Measurements from ENCODE around the gene RXRA.

RXRA gene

DNA sequence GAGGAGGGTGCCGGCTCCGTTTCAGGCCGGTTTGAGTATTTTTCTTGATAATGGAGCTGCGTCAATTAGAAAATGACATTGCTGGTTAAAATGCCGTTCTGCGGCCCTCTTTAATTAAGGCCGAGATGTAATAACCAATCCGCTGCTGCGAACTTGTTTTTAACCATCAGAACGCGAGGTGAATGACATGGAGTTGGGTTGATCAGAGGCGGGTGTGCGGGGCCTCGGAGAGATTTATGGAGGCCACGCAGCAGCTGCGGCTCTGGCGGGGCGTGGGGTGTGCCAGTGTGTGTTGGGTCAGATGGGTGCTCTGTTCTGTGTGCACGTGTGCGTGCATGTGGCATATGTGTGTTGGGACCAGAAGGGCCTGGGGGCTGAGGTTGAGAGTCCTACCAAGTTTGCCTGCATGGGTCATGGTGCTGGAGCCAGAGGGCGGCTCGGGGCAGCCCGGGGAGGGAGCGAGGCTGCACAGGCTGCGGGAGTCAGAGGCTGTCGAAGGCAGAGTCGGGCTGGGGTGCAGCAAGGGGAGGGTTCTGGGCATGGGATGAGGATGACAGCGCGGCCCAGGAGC is 25.4 kb downstream of the RXRA start:
- no peak for DNase-seq (ENCODE audit: low read depth in 2 of 3, low spot score in 2 of 3)

DNA sequence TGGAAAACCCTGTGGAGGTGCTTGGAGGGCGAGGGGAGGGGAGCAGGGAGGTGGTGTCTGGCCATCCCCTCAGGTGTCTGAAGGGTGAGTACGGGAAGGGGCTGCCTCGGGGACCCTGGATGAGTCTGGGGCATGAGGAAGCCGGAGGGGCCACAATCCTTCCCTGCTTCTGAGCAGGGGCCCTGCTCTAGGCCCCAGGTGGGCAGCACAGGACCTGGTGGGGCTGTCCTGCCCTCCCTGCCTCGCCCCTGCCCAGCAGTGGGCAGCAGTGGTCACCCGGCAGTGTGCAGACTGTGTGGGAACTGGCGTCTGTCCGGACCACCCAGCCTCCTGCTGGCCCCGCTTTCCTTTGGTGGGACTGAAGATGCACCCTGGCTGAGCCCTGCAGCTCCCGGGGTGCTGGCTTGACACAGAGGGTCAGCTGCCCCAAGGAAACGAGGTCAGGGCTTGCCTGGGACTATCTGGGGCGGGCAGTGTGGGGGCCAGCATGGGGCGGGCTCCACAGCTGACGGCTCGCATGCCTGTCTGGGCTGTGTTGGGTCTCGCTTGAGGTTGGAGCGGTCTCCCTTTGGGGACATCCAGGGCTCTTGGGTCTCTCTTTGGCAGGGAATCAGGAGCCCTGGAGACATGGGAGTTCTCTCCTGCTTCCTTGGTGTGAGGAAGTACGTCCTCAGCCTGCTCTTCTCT is 26.1 kb downstream of the RXRA start:
- no peak for DNase-seq (ENCODE audit: low read depth in 2 of 3, low spot score in 2 of 3)

DNA sequence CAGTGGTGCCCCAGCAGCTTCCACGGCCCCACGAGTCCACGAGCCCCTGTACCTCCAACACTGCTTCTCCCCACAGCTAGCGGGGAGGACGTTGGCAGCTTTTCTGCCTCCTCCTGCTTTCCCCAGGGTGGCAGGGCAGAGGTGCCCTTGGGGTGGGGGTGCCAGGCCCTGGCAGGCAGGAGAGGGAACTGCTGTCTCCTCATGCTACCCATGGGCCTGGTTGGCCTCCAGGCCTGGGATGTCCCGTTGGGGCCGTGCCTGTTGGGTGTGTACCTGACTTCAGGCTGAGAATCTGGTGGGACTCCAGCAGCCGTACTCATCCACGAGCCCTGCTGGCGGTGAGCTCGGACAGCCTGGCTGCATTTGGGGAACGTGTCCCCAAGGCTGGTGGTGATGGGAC is 27.3 kb downstream of the RXRA start:
- no peak for DNase-seq (ENCODE audit: low read depth in 2 of 3, low spot score in 2 of 3)

DNA sequence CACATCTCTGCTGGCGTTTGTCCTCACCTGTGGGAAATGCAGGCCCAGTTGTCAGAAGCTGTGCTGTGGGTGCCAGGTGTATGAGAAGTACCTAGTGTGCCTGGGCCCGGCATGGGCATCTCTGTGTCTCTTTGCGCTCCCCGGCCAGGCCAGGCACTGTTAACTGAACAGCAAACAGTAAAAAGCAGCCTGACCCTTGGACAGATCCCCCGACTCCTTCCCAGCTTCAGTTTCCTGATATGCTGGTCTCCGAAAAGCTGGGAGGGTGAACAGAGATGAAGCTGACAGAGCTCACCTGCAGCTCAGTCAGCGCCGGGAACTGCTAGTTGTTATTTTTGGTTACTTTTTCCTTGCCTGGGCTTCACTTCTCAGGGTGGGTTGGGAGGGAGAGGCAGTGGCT is 28.9 kb downstream of the RXRA start:
- DNase-seq (ENCODE audit: low read depth in 2 of 3, low spot score in 2 of 3): no peak

DNA sequence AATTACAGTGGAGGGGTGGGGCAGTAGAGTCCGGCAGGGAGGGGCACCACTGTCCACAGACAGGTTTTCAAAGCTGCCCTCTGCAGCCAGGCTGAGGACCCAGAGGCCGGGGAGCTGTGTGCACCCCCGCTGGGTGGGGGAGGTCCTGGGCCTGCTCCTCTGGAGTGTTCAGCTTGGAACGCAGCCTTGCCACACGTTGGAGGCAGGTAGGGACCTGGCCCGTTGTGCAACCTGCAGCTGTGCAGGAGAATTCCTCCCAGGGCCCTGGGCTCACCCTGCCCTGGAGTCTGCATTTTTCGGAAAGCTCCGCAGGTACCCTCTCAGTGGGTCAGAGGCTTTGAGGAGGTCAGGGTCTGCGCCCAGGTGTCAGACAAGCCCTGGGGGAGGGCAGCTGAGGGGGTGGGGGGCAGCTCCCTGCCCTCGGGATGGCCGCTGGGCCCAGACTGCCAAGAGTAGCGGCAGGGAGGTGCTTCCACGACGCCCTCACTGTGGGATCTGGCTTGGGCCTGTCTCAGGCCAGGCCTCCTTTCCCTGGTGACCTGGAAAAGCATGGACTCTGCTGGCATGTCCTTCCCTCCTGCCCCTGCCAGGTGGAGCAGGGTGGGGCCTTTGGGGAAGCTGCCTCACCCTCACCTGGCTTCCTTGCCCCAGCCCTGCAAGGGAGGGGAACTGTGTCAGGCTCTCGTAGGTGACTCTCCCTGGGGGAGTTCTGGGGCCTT is 29.5 kb downstream of the RXRA start:
- DNase-seq (ENCODE audit: low read depth in 2 of 3, low spot score in 2 of 3): no peak

DNA sequence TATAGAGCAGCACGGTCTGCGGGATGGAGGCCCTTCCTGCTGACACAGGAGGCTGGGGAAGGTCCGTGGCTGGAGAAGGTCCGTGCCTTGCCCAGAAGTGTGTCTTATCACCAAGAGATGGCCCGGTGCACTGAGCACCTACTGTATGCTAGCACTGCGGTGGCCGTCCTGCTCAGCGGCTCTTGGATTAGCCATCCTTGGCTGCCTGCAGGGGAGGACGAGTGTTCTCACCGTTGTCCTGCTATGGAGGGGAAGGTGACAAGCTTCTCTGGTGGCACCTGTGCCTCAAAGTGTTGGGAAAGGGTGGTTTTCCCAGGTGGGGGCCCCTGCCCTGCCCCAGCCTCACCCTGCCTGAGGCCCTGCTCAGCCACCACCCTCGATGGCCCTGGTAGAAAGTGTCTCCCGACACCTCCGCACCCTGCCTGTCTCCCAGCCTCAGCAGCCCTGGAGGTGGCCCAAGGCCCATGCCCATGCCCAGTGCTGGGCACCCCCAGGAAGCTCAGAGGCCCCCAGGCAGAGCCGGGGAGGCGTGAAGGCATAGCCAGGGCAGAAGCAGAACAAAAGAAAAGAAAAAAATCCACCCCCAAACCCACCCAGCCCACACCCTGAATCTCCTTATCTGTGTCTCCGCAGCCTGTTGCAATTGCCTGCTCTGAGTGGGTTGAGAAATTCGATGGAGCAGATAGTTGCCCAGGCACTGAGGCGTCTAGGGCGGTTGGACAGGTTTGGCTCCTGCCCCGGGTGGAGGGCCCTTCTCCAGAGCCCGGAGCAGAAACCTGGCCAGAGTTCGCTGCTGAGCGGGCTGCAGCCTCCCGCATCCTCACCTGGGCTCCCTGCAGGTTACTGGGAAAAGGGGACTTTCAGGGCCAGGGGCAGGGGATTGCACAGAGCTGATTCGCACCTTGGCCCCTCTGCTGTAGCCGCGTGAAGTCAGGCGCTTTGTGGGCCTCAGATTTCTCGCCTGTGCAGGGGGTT is 30.5 kb downstream of the RXRA start:
- no peak for DNase-seq (ENCODE audit: low read depth in 2 of 3, low spot score in 2 of 3)

DNA sequence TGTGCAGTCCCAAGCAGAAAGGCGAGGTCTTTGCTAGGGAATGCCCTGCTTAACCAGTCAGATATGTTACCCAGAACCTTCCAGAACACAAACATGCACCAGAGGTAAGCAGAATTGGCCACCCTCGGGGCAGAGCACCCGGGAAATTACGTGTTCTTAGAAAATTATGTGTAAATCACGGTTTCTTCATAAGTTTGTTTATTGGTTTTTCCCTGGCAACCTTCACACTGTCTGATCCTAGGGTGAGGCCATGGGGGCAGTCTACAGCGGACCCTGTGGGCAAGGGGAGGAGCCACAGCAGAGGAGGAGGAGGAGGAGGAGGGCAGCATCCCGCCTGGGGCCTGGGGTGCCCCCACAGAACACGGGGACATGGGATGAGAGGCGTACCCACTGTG is 31.4 kb downstream of the RXRA start:
- no peak for DNase-seq (ENCODE audit: low read depth in 2 of 3, low spot score in 2 of 3)

DNA sequence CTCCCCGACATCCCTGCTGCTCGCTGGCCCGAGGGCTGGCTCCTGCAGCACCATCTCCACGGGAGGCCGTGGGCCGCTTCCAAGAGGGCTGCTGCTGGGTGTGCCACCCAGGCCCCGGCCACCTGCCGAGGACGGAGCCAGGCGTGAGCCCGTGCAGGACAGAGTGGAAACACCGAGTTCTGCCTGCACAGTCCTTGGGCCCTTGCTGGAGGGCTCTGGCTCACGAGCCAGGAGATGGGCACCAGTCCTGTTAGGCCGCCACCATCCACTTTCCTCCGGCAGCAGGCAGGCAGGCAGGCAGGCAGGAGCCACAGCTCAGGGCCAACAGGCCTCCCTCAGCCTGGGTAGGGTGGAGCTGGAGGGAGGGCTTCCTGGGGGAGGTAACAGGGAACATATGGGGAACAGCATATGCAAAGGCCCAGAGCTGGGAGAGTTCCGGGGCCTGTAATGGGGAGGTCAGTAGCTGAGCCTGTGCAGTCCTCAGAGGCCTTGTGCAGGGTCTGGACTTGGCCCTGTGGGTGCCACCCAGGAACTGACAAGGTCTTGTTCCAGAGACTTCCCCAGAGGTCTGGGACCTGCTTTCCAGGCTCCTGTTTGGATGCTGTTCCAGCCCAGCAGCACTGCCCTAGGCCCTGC is 31.9 kb downstream of the RXRA start:
- no peak for DNase-seq (ENCODE audit: low read depth in 2 of 3, low spot score in 2 of 3)

DNA sequence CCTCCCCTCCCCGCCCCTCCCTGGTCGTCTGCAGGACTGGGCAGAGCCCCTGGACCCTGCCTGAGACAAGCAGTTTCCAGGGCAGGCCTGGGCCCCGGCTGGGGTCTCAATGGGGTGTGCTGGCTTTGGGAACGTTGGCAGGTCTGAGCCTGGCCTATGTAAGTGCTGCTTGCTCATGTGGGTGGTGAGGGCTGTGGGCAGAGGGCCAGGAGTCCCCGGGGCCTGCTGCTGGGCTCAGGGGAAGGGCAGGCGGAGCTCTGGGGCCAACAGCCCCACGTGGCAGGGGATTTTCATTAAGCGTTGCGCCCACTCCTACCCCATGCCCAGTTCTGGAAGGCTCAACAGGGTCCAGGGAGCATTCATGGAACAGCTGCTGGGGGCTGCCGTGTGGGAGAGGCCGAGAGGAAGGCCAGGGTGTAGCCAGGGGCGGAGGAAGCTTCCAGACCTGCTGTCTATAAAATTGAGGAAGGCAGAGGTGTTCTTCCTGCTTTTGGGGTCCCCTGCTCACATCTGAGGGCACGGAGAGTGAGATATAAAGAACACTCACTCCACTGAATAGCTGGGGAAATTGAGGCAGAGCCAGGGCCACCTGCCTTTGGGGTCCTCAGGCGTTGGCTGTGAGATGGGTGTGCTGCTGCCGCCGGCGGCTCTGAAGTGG is 32.5 kb downstream of the RXRA start:
- no peak for DNase-seq (ENCODE audit: low read depth in 2 of 3, low spot score in 2 of 3)

DNA sequence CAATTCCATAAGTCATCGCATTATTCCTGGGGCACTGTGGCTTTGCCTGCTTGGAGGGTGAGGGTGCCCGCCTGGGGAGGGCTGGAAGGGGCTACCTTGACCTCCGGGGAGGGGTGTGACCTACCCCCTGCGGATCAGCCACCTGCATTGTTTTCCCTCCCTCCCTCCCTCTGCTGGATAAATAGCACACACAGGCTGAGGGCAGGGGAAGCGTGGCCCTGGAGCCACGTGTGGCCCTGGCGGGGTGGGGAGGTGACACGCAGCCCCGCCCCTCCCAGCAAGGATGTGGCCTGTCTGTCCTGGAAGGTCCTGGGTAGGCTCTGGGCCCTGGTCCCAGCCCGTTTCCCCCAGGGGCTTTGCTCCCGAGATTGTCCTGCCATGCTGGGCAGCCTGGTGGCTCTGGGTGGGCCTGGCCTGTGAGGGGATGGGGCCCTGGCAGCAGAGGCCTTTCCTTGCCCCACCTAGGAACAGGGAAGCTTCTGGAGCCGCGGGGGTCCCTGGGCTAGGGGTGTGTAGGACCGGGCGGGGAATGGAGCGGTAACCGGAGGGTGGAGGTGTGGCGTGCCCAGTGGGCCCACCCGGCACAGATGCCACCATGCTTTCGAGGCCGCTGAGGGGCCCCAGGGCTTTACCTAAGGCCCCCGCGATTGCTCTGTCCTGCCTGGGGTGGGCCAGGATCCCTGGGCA is 33.4 kb downstream of the RXRA start:
- no peak for DNase-seq (ENCODE audit: low read depth in 2 of 3, low spot score in 2 of 3)

DNA sequence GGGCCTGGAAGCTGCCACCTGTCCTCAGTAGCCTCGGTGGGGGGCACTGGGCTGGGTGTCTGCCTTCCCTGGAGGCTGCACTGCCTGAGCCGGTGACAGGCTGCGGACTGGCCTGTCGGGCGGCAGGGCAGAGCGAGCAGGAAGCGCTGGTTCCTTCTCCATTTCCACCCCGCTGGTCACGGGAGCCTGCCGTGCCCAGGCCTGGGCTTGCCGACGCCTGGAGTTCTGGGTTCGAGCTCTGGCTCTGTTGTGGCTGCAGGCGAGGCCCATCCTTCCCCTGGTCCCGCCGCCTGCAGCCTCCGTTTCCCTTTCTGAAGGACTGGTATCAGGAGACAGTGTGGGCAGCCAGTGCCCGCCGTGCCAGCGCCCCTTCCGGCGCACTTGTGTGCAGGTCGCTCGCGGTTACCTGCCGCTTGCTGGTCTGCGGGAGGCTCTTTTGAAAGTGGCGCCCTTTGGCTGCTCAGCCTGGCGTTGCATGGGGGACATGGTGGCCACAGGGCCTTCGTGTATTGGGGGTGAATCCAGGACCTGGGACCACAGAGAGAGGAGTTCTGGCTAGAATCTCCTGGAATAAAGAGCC is 34.0 kb downstream of the RXRA start:
- DNase-seq (ENCODE audit: low read depth in 2 of 3, low spot score in 2 of 3): no peak

DNA sequence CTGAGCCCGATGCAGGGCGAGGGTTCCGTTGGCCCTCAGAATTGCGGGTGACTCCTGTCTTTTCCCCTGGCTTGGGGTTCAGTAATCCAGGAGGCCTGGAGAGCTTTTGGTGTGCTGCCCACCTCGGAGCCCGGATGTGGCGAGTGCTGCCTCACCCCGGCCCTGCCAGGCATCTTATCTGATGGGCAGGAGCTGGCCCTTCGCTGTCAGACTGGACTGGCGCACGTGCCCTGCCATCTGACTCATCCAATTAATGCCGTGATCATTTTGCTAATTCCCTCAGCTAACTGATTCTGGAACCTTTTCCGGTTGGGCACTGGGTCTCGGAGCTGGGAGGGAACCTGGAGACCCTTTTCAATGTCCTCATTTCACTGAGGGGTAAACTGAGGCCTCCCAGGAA is 34.6 kb downstream of the RXRA start:
- DNase-seq (ENCODE audit: low read depth in 2 of 3, low spot score in 2 of 3): no peak

DNA sequence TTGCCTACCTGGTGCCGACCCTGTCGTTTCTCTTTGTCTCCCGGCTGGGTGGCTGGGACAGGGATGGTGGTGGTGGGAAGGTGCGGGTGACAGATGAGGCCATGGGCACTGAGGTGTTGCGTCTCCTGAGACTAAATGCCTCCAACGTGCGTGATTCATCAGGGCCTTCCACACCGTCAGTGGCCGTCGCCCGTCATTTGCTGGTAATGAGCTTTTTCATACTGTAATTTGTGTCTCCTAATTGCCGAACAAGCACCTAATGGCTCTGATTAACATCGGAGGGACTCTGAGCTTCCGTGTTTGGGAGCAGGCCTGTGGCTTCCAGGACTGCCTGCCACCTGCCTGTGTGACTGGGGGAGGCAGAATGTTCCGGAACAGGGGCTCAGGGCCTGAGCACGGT is 35.2 kb downstream of the RXRA start:
- DNase-seq (ENCODE audit: low read depth in 2 of 3, low spot score in 2 of 3): no peak

DNA sequence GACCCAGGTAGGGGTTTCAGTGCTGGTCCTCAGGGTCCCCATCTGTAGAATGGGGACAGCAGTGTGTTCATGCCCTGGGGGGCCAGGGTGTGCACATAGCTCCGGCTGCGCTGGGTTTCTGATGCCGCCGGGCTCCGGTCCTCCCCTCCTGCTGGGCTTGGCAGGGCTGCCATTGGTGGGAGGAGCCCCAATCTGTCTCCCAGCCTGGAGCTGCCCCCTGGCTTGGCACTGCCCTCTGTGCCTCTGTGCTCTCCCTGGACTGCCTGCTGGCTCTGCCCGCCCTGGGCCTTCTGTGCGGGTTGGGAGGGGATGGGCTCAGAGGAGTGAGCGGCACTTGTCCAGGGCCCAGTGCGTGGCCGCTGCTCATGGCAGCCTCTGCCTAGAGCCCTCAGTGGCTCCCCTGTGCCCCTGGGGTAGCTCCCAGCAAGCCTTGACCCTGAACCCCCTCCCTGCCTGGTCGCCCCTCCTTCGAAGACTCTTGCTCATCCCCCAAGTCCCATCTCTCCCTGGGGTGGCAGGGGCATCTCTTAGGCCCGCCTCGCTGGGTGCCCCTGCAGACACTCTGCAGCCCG is 35.7 kb downstream of the RXRA start:
- no peak for DNase-seq (ENCODE audit: low read depth in 2 of 3, low spot score in 2 of 3)

DNA sequence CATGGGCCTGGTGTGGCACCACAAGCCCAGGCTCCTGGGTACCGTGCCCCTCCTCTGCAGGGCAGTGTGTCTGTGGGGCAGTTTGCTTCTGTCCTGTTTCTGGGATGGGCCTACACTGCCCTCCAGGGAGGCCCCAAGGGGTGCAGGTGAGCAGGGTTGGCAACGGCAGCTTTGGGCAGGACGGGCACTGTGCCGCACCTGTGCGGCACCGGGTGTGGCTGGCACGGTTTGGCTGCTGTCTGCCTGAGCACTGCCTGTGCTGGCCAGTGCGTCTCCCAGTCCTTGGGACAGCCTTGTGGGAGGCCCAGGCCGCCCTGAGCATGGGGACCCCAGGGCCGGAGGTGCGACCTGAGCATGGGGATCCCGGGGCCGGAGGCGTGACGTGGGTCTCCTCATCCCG is 37.2 kb downstream of the RXRA start:
- DNase-seq (ENCODE audit: low read depth in 2 of 3, low spot score in 2 of 3): no peak

DNA sequence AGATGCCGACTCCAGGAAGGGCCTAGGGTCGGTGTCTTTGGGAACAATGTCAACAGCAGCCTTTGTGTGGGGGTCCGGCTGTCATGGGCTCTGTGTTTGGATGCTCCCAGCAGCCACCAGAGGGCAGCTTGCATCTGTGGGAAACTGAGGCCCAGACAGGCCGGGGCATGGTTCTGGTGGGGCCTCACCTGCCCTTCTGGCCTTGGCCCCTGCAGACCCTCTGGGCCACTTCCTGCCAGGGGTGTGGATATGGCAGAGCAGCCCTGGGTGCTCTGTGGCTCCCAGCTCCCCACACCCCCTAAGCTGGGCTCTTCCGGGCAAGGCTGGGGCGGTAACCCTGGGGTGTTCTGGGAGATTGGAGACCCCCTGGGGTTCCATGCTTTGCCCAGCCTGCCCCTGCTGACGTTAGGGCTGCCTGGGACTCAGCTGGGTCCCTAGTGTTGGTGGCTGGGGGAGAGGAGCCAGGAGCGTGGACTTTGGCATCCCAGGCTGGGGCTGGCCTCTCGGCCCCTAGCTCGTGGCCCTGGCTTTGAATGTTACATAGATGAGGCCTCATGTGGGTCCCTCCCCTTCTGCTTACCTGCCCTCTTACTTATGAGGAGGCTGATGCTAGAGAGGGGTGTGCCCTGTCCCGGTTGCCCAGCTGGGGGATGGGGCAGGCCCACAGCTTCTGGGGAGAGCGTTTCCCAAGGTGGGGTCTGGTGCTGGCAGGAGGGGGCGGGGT is 38.3 kb downstream of the RXRA start:
- no peak for DNase-seq (ENCODE audit: low read depth in 2 of 3, low spot score in 2 of 3)

DNA sequence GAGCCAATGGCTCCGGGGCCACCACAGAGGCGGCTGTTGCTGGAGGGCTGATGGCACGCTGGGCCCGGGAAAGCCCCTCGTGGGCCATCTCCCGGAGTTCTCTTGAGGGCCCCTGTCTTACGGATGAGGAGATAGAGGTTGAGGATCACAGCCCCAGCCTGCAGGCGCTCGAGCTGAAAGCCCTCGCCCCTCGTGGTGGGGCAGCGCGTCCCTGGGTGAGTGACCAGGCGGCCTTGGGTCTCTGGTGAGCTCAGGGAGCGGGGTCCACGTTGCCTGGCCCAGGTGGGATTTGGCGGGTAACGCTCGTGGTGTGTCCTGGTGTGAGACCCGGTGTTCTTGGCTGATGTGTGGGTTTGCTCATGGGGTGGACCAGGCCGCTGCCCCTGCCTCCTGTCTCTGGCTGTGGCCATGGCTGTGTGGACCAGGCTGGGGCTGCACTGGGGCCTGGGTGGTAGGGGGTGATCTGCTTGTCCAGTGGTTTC is 38.9 kb downstream of the RXRA start:
- DNase-seq (ENCODE audit: low read depth in 2 of 3, low spot score in 2 of 3): no peak

DNA sequence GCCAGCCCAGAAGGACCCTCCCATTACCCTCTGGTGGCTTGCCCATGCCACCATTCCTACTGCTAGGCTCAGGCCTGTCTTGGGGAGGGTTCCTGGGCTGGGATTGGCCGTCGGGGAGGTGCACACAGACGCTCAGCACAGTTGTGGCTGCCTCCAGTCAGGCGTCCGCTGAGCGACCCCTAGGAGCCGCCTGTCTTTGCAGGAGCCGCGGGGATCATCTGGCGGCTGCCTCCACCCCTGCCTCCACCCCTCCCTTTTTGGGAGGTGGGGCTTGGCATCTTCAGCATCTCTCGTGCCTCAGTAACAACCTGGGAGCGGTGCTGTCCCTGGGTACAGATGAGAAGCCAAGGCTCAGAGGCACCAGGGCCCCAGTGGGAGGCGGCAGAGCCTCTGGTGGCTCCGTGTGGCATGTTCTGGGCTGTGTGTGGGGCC is 39.6 kb downstream of the RXRA start:
- DNase-seq (ENCODE audit: low read depth in 2 of 3, low spot score in 2 of 3): no peak
